ENCODE data around the gene TLR7. TPM values are rescaled to one million over a fixed set of nuclear protein-coding genes. Genes with fewer than 3 reads are reported as not detected.

The TLR7 gene
- total RNA-seq, 1 experiment from 2014 or later = not detected

DNA sequence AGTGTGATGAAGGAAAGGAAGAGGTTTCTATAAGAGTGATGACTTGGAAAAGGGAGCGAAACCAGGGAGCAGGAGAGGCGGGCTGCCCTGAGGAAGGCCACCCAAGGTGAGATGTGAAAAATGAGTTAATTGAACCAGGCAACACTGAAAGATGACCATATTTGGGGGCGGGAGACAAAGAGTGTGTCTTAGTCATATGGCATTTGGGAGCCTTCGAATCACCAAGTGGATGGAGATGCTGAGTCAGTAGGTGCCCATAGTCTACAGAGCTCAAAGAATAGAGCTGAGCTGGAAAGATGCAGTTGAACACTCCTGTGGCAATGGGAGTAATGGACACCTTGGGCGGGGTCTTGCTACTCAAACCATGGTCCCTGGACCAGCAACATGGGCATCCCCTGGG is 31.2 kb downstream of the TLR7 start:
- H2AFZ ChIP-seq (ENCODE audit: low read length) = no peak overlapping the region
- H3K56ac ChIP-seq (ENCODE audit: insufficient read length, low read depth, low read length) = no peak overlapping the region
- H4K5ac ChIP-seq (ENCODE audit: insufficient read length, low read depth, low read length) = no peak overlapping the region
- no peak overlapping the region for H2BK20ac ChIP-seq (ENCODE audit: low read depth, low read length, poor library complexity, severe bottlenecking)
- H3K9me3 ChIP-seq (ENCODE audit: control insufficient read depth, low read depth, low read length) = no peaks in the 10 kb centered on the region
- no peak overlapping the region for H3K4me2 ChIP-seq (ENCODE audit: insufficient read depth, insufficient read length, low read length)
- no peaks in the 10 kb centered on the region for H4K20me1 ChIP-seq (ENCODE audit: control insufficient read depth, insufficient read depth, insufficient read length)
- no peaks in the 10 kb centered on the region for H3K23me2 ChIP-seq (ENCODE audit: insufficient read length, low read depth, low read length, poor library complexity, severe bottlenecking)
- H2BK12ac ChIP-seq (ENCODE audit: insufficient read length, low read depth, low read length) = no peak overlapping the region
- H3K79me1 ChIP-seq (ENCODE audit: insufficient read depth, low read depth, low read length, poor library complexity, severe bottlenecking) = no peaks in the 10 kb centered on the region
- peaks cover 3% of the 10 kb centered on the region for H3K27me3 Mint-ChIP-seq (ENCODE audit: low read depth)
- no peak overlapping the region for H3K14ac ChIP-seq (ENCODE audit: insufficient read depth, low read length)
- H3K4me1 ChIP-seq (ENCODE audit: insufficient read depth, low read length) = no peaks in the 10 kb centered on the region
- no peaks in the 10 kb centered on the region for H3K27me3 ChIP-seq (ENCODE audit: insufficient read depth, low read length)
- DNase-seq = no peak
- no peaks in the 10 kb centered on the region for H3K79me2 ChIP-seq (ENCODE audit: insufficient read depth, low read length)
- H2BK120ac ChIP-seq (ENCODE audit: low read depth, low read length, poor library complexity, severe bottlenecking) = no peak overlapping the region
- no peak for TF ChIP-seq CTCF (conservative IDR thresholded peaks at IDR 0.05)
- H3K9ac ChIP-seq (ENCODE audit: extremely low read depth, insufficient read length, low read length) = no peak overlapping the region
- H3K27ac ChIP-seq (ENCODE audit: insufficient read length, low read depth, low read length) = no peak overlapping the region
- no peak overlapping the region for H2BK15ac ChIP-seq (ENCODE audit: low read depth, low read length)
- no peak overlapping the region for H4K8ac ChIP-seq (replicated peaks; ENCODE audit: insufficient read length, low read depth, low read length)
- H2AK5ac ChIP-seq (ENCODE audit: insufficient read length, low read length) = no peak overlapping the region
- no peak overlapping the region for H4K91ac ChIP-seq (ENCODE audit: insufficient read length, low read depth, low read length)
- H3K4ac ChIP-seq (ENCODE audit: low read depth, low read length) = no peak overlapping the region
- H3K27ac Mint-ChIP-seq = no peak overlapping the region
- H3K4me1 Mint-ChIP-seq = peaks cover 12 to 17% of the 10 kb centered on the region in 2 experiments
- no peak overlapping the region for H3K23ac ChIP-seq (ENCODE audit: insufficient read length, low read depth, low read length)
- no peak overlapping the region for H2BK5ac ChIP-seq (ENCODE audit: insufficient read length, low read length)
- no CpG with 5 or more reads among the region's 5 CpGs for WGBS (ENCODE audit: extremely low coverage, insufficient read length, low lambda C conversion rate)
- no peak overlapping the region for H3K18ac ChIP-seq (ENCODE audit: insufficient read length, low read depth, low read length)
- peaks cover 0 to 7% (median 0%) of the 10 kb centered on the region in 3 experiments; a peak in 2 of 7 replicates for H3K36me3 Mint-ChIP-seq (ENCODE audit: insufficient read depth in 1 of 3, low read depth in 3 of 3)
- no peak overlapping the region for H3T11ph ChIP-seq (ENCODE audit: low read length)
- H3K4me3 Mint-ChIP-seq = no peak overlapping the region
- peaks cover 63 to 70% of the 10 kb centered on the region in 2 experiments for H3K9me3 Mint-ChIP-seq
